Heart left ventricle (tissue), 16 donors: ENCODE measurements around the gene LINC01488. TPM values are rescaled to one million over a fixed set of nuclear protein-coding genes. Genes with fewer than 3 reads are reported as not detected.

Experiments used
- ATAC-seq, 4 donors: fragments of 200-7000 bp; cut with Tn5 transposase; one replicate each; pipeline ENCODE4 v1.9.1; 2020 to 2022; ENCODE audit warnings: moderate library complexity in 4 of 4, mild to moderate bottlenecking in 3 of 4, moderate number of reproducible peaks in 1 of 4
- DNase-seq, 5 donors: peaks; one replicate each; pipeline ENCODE4 v3.0.0-alpha.2; 2020
- H3K27ac ChIP-seq, 12 donors: fragments of 200-600 bp; sonication (generic) in 4 of 12; one replicate each; pipeline versions ENCODE4 v1.5.0 to v1.8.0; 2016 to 2022; ENCODE audit warnings: mild to moderate bottlenecking in 2 of 12
- H3K27me3 ChIP-seq, 9 donors: fragments of 200-600 bp; sonication (generic) in 2 of 9; one replicate each; pipeline versions ENCODE4 v1.5.1 to v1.8.0; 2016 to 2022; ENCODE audit warnings: mild to moderate bottlenecking in 3 of 9
- H3K36me3 ChIP-seq, 9 donors: fragments of 200-600 bp; sonication (generic) in 2 of 9; one replicate each; pipeline versions ENCODE4 v1.5.0 to v1.8.0; 2018 to 2022; ENCODE audit warnings: mild to moderate bottlenecking in 2 of 9
- H3K4me1 ChIP-seq, 12 donors: fragments of 200-600 bp; sonication (generic) in 4 of 12; one replicate each; pipeline versions ENCODE4 v1.5.0 to v1.8.0; 2016 to 2022; ENCODE audit warnings: mild to moderate bottlenecking in 3 of 12
- H3K4me3 ChIP-seq, 12 donors: fragments of 200-600 bp; sonication (generic) in 4 of 12; one replicate each; pipeline versions ENCODE4 v1.5.0 to v1.8.0; 2017 to 2022; ENCODE audit warnings: mild to moderate bottlenecking in 9 of 12, moderate library complexity in 4 of 12
- H3K9me3 ChIP-seq, 12 donors: fragments of 200-600 bp; sonication (generic) in 4 of 12; one replicate each; pipeline versions ENCODE4 v1.5.0 to v1.8.0; 2016 to 2022; ENCODE audit warnings: mild to moderate bottlenecking in 1 of 12
- CTCF ChIP-seq, 12 donors: fragments of 200-600 bp; sonication (generic) in 4 of 12; IDR thresholded peaks; one replicate each; pipeline versions ENCODE4 v1.5.0 to v1.8.0; 2018 to 2022; ENCODE audit warnings: antibody characterized with exemption in 12 of 12, mild to moderate bottlenecking in 5 of 12
- POLR2A ChIP-seq, 2 donors: fragments of 450-650 bp; IDR thresholded peaks; one replicate each; pipeline ENCODE4 v1.6.1; 2017; ENCODE audit warnings: antibody characterized with exemption in 2 of 2, mild to moderate bottlenecking in 2 of 2, moderate library complexity in 2 of 2
- WGBS, 4 donors: extraction: QIAGEN DNeasy Blood & Tissue Kit in 2 of 4; methylation state at CpG; one replicate each; pipeline versions ENCODE4 v1.1.5 to v1.1.7; 2013 to 2018; 5-methylcytosine and 5-hydroxymethylcytosine counted together
- intact Hi-C, 10 donors: fragments of 100-400 bp; cut with DNase I; formaldehyde crosslinking; loops; one replicate each; pipeline versions ENCODE4 v1.11.1 to v1.14.2; 2022
- polyA plus RNA-seq, 2 donors: library from polyadenylated mRNA; stranded (reverse); fragments of 200-250 nt; gene quantifications; one replicate each; pipeline ENCODE4 v1.2.3, GENCODE V29; 2013
- total RNA-seq, 9 donors: library from RNA; depleted of rRNA in 2 of 9; stranded (reverse); fragments of >200 nt in 2 of 9; fragmentation: NEBNext Ultra II Directional in 3 of 9; extraction: Animal tissue kit (Norgen Biotek cat#: 25700) in 3 of 9; gene quantifications; one replicate each; pipeline versions ENCODE4 v1.1.0 to v1.2.4, GENCODE V29; 2016 to 2023
- donor health status: ischemic (EF 13 %, LVEDD 7.1; RV severe dilation, severe dysfunction).
- donor health status: healthy with polysubstance abuse.
- donor health status: DM: no; HTN: yes; CAD: no.
- donor health status: DM: no; HTN: no; CAD: no.
- donor health status: ischemic (EF 25% LVEDD 6.9; RV normal size, moderate dysfunction).
- donor health status: ischemic (EF 25% LVEDD 5.7; RV mildly dilated, moderate dysfunction).
- donor health status: healthy.
- donor health status: DM: yes; HTN: yes; CAD: no.
- donor health status: ischemic (EF 35%, LVEDD 5.7; RV mildly dilated, moderate dysfunction).
- donor health status: nonischemic (EF 11% LVEDD 7.7; RV severe dilation, severe dysfunction).
- donor health status: DM: yes; HTN: yes; CAD: no.
- donor health status: PGD.
- donor health status: ischemic (EF 29% LVEDD 5.4; RV normal size, mild dysfunction).
- donor health status: nonischemic (EF 23%, LVEDD 6.1; RV moderate dilation, normal function).

The LINC01488 gene
- total and polyA plus RNA-seq, 11 donors = 0.04 to 0.42 (median 0.14) TPM; not detected in 5

- no peak for ATAC-seq
- Histone ChIP-seq H3K27ac (peak overlapping the region in 11 of 12 donors; percentile 67 to 95 (median 89)), H3K27me3 (no peaks in the 10 kb centered on the region), H3K9me3 (no peaks in the 10 kb centered on the region), H3K4me3 (no peak overlapping the region), H3K36me3 (no peaks in the 10 kb centered on the region), H3K4me1 (peaks cover 3 to 43% (median 31%) of the 10 kb centered on the region in 12 donors)
- intact Hi-C loops = loop anchor here in 9 of 10 donors (2.0 to 10.0 kb wide), 11 partner anchors 103 to 340 kb away; partner anchors contain the start of genes CCND1 (in 3 of the 9) and MYEOV (in 2 of the 9)
- DNase-seq = peak in 2 of 5 donors; percentile 12 to 28
- TF ChIP-seq POLR2A (IDR thresholded peaks at IDR 0.05) (no peak), CTCF (IDR thresholded peaks at IDR 0.05) (peak in 1 of 12 donors; percentile 7)
- WGBS, 4 donors = 72 to 80% (median 76%) methylated on average over 10 of the region's 10 CpGs
Observed at GRCh38 chr11:69442012-69442806, 39.3 kb upstream of the LINC01488 start.

GRCh38 chr11:69442807-69443137 lies 38.7 kb upstream of the LINC01488 start:
- 19 to 31% (median 26%) methylated on average over 6 to 10 of the region's 10 CpGs for WGBS, 4 donors
- peak; percentile 60 to 79 (median 64) for DNase-seq
- no peaks in the 10 kb centered on the region for H3K9me3 ChIP-seq
- H3K4me1 ChIP-seq = peaks cover 3 to 43% (median 31%) of the 10 kb centered on the region in 12 donors
- peak overlapping the region; percentile 67 to 95 (median 90) for H3K27ac ChIP-seq
- H3K36me3 ChIP-seq = no peaks in the 10 kb centered on the region
- TF ChIP-seq CTCF (IDR thresholded peaks at IDR 0.05) = no peak
- no peak for TF ChIP-seq POLR2A (IDR thresholded peaks at IDR 0.05)
- H3K27me3 ChIP-seq = no peaks in the 10 kb centered on the region
- peak overlapping the region in 7 of 12 donors; percentile 39 to 64 (median 49) for H3K4me3 ChIP-seq
- peak; percentile 4 to 39 (median 7) for ATAC-seq
- intact Hi-C loops = loop anchor here in 9 of 10 donors (2.0 to 10.0 kb wide), 11 partner anchors 102 to 340 kb away; partner anchors contain the start of genes CCND1 (in 3 of the 9) and MYEOV (in 2 of the 9)

- peak; percentile 87 to 96 (median 93) for ATAC-seq
- intact Hi-C loops = loop anchor here in 9 of 10 donors (2.0 to 10.0 kb wide), 11 partner anchors 101 to 341 kb away; partner anchors contain the start of genes CCND1 (in 3 of the 9) and MYEOV (in 2 of the 9)
Observed at GRCh38 chr11:69443138-69443967, 38.1 kb upstream of the LINC01488 start.

More at GRCh38 chr11:69443138-69443967, 38.1 kb upstream of the LINC01488 start:
- no peaks in the 10 kb centered on the region for H3K9me3 ChIP-seq
- peak overlapping the region in 10 of 12 donors; percentile 29 to 64 (median 50) for H3K4me3 ChIP-seq
- DNase-seq = peak; percentile 94 to 96 (median 95)
- H3K27me3 ChIP-seq = no peaks in the 10 kb centered on the region
- 2 to 13% (median 4%) methylated on average over 4 to 48 of the region's 48 CpGs for WGBS, 4 donors
- no peaks in the 10 kb centered on the region for H3K36me3 ChIP-seq
- TF ChIP-seq POLR2A (IDR thresholded peaks at IDR 0.05) (peak in 1 of 2 donors; percentile 70), CTCF (IDR thresholded peaks at IDR 0.05) (no peak)
- H3K27ac ChIP-seq = peak overlapping the region; percentile 67 to 95 (median 90)
- peaks cover 3 to 47% (median 33%) of the 10 kb centered on the region in 12 donors for H3K4me1 ChIP-seq
